Left renal cortex interstitium (tissue), 4 donors: ENCODE data around the gene C1orf53. TPM values are rescaled to one million over a fixed set of nuclear protein-coding genes. Genes with fewer than 3 reads are reported as not detected.

ENCODE experiments used
- DNase-seq, 4 donors: peaks; one replicate each; pipeline ENCODE4 v3.0.0-alpha.2; 2013; ENCODE audit warnings: low read depth in 4 of 4, low spot score in 2 of 4, missing footprints in 1 of 4
- polyA plus RNA-seq, 4 donors: library from polyadenylated mRNA; unstranded; fragments of 120-200 nt; gene quantifications; one replicate each; pipeline ENCODE4 v1.2.1, GENCODE V29; 2013; ENCODE audit not compliant: insufficient read length in 4 of 4

The C1orf53 gene
- polyA plus RNA-seq, 4 donors: 1.7 to 3.9 (median 2.2) TPM

DNA sequence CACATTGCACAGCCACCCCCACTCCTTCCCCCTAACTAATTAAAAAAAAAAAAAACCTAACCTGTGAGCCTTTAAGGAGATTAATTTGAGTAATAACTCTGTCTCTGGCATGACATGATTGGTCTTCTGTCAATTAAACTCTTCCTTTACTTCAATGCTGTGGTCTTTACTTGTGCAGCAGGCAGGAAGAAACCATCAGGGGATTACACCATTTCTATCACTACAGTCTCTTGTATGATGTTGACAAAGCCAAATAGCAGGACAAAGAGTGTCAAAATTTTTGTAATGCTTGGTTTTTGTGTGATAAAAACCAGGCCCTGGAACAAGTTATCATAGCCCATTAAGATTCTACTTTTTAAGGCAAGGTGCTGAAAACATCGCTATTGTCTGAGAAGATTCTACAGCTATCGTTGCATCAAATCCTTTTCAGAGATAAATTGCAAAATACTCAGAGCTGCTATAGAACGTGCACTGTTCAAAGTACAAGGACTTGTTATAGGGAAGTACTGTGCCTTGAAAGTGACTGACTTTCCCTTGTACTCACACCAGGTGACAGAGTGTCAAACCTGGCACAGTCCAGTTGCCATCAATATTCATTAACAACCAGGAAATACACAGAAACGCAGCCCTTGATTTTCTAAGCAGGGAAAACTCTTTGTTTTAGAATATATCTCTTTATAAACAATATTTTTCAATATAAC is 52.4 kb downstream of the C1orf53 start:
- DNase-seq: no peak

GRCh38 chr1:197955486-197956394 is 53.3 kb downstream of the C1orf53 start:
- no peak for DNase-seq

Other genes starting within 250 kb of the C1orf53 start
- 10 to 100 TPM; 10.9 to 12.9 (median 12.5) TPM for gene DENND1B, start 127.2 kb upstream of the C1orf53 start, polyA plus RNA-seq
- under 1 TPM in 1 of 4 donors, not detected in 3; 0.06 TPM for gene LHX9, start 14.7 kb downstream of the C1orf53 start, polyA plus RNA-seq